Measurements from ENCODE around the gene DUSP5. TPM values are rescaled to one million over a fixed set of nuclear protein-coding genes. Genes with fewer than 3 reads are reported as not detected.
"Not testable (repeated sequence)": the region's sequence is repeated elsewhere in the genome, so short reads cannot be mapped to it uniquely, and the experiment has no call there.

The DUSP5 gene
- total RNA-seq, 1 donor = 64.2 TPM

DNA sequence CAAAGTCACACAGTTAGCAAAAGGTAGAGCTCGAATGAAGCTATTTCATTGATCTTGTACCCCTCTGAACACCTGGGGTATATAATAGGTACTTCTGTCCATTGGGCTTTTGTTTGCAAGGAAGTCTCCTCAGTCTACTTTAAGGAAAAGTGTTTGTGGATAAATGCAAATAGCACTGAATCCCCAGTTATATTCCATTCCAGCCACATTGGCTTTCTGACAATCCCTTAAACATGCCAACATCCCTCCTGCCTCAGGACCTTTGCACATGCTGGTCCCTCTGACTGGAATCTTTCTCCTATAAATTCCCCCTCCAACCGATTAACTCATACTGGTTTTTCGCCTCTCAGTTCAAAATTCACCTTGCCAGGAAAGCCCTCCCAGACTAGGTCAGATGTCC lies 17.1 kb downstream of the DUSP5 start:
- Histone ChIP-seq H3K9me3 (ENCODE audit: low read depth, low read length) (no peaks in the 10 kb centered on the region), H3K4me3 (ENCODE audit: low read length) (no peak overlapping the region), H3K4me1 (ENCODE audit: insufficient read depth, low read length) (no peaks in the 10 kb centered on the region), H3K27me3 (ENCODE audit: insufficient read depth, low read length) (no peaks in the 10 kb centered on the region)

DNA sequence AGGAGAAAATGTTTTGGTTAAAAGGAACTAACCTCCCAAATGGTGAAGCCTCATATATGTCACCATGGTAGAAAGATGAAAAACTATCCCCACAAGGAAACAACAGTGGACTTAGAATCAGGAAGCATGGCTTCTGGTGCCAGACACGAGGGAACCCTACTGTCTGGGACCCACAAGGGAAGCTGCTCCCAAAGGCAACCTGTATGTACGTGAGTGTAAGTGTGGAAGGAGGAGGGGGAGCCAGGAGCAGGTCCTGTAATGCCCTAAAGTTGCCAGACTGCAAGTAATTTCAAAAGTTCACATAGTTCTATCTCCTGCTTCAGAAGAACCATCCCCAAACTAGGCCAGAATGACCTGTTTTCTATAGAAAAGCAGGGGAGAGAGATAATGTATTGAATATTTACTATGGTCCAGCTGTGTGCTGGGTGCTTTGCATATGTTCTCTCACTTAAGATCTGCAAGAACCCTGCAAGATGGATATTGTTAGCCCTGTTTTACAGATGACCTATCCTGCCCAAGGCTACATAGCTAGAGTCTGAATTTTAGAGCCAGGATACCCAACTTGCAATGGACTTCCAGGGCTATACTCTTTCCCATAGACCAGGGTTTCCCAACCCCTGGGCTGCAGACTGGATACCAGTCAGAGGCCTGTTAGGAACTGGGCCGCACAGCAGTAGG lies 19.2 kb downstream of the DUSP5 start:
- Histone ChIP-seq H3K4me3 (ENCODE audit: low read length) (no peak overlapping the region), H3K9me3 (ENCODE audit: low read depth, low read length) (no peaks in the 10 kb centered on the region), H3K27me3 (ENCODE audit: insufficient read depth, low read length) (no peaks in the 10 kb centered on the region), H3K4me1 (ENCODE audit: insufficient read depth, low read length) (no peaks in the 10 kb centered on the region)

DNA sequence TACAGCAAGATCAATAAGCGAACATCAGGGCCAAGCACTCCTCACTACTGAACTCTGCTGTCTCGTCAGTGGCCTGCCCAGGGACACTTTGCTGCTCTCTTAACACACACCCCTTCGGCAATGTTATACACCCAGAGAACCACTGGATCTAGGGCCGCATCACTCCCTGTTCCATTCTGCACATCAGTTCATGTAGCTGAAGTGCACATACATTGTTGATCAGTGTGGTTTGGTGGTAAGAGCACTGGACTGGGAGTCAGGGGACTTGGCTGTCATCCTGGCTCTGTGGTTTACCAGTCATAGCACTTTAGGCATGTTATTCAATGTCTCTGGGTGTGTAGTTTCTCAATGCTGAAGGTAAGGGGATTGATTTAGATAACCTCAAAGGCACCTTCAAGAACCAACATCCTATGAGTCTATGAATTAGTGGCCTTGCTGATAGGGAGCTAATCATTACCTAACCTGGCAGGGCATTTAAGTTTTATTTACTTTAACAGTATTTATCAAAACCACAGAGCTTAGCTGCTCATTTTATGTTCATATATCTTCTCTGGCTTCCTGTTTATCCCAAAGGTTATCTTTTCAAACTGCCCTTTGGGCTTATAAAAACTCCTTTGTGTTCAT lies 24.8 kb downstream of the DUSP5 start:
- H3K4me1 ChIP-seq (ENCODE audit: insufficient read depth, low read length) = peaks cover 4% of the 10 kb centered on the region
- no peaks in the 10 kb centered on the region for H3K27me3 ChIP-seq (ENCODE audit: insufficient read depth, low read length)
- no peak overlapping the region for H3K4me3 ChIP-seq (ENCODE audit: low read length)
- no peaks in the 10 kb centered on the region for H3K9me3 ChIP-seq (ENCODE audit: low read depth, low read length)

DNA sequence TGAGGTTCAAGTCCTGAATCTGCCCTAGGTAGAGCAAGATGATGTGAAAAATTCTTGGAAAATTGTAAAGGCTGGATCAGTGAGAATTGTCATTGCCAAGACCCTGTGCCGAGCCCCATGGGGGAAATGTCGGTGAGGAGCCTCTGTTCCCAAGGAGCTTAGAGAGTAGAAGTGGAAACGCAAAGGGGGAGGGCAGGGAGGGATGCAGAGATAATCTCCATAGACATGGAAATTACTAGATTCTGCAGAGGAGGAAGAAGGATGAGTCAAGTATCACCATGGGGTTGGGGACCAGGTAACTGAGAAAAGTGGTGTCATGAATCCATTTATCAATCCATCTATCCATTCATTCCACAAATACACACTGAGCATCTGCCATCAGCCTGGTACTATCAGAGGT lies 26.0 kb downstream of the DUSP5 start:
- H3K27me3 ChIP-seq (ENCODE audit: insufficient read depth, low read length) = no peaks in the 10 kb centered on the region
- no peaks in the 10 kb centered on the region for H3K9me3 ChIP-seq (ENCODE audit: low read depth, low read length)
- peaks cover 7% of the 10 kb centered on the region for H3K4me1 ChIP-seq (ENCODE audit: insufficient read depth, low read length)
- H3K4me3 ChIP-seq (ENCODE audit: low read length) = no peak overlapping the region

DNA sequence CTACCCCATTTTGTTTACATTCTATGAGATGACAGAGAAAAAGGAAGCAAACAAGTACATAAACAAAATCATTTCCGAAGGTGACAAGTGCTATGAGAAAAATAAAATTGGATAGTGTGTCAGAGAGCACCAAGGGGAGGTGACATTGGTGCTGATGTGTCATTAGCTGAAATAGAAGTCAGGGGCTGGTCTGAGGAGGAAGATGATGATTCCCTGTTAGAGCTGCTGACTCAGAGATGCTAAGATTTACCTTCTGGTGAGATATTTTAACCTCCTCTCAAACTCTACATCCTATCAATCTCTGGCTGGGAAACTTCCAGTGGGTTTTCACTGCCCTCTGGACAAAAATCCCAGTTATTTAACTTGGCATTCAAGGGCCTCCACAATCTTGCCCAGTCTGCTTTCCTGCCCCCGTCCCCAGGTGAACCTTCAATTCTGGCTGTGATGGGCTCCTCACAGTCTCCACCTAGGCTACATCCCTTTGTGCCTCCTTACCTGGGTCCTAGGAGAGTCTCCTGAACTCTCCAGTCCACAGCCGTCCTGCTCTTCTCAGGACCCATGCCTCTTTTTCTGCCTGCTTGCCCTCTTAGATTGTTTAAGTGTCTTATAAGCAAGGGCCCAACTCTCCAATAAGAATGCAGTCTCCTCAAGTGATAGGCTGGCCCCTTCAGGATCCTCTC lies 26.6 kb downstream of the DUSP5 start:
- peaks cover 12% of the 10 kb centered on the region for H3K4me1 ChIP-seq (ENCODE audit: insufficient read depth, low read length)
- no peaks in the 10 kb centered on the region for H3K27me3 ChIP-seq (ENCODE audit: insufficient read depth, low read length)
- no peak overlapping the region for H3K4me3 ChIP-seq (ENCODE audit: low read length)
- H3K9me3 ChIP-seq (ENCODE audit: low read depth, low read length) = no peaks in the 10 kb centered on the region

DNA sequence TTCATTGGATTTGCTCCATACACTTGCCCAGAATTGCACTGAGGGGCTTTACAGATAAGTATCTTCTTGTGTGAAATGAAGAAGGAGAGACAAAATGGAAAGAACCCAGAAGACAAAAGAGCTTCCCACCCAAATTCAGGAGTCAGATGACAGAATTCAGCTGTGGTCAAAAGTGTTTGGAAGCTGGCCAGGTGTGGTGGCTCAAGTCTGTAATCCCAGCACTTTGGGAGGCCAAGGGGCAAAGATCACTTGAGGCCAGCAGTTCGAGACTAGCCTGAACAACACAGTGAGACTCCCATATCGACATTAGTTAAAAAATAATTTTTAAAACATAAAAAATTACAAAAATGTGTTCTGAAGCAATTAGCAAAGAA lies 27.1 kb downstream of the DUSP5 start:
- H3K4me1 ChIP-seq (ENCODE audit: insufficient read depth, low read length) = peaks cover 16% of the 10 kb centered on the region
- H3K9me3 ChIP-seq (ENCODE audit: low read depth, low read length) = no peaks in the 10 kb centered on the region
- H3K4me3 ChIP-seq (ENCODE audit: low read length) = no peak overlapping the region
- H3K27me3 ChIP-seq (ENCODE audit: insufficient read depth, low read length) = no peaks in the 10 kb centered on the region

DNA sequence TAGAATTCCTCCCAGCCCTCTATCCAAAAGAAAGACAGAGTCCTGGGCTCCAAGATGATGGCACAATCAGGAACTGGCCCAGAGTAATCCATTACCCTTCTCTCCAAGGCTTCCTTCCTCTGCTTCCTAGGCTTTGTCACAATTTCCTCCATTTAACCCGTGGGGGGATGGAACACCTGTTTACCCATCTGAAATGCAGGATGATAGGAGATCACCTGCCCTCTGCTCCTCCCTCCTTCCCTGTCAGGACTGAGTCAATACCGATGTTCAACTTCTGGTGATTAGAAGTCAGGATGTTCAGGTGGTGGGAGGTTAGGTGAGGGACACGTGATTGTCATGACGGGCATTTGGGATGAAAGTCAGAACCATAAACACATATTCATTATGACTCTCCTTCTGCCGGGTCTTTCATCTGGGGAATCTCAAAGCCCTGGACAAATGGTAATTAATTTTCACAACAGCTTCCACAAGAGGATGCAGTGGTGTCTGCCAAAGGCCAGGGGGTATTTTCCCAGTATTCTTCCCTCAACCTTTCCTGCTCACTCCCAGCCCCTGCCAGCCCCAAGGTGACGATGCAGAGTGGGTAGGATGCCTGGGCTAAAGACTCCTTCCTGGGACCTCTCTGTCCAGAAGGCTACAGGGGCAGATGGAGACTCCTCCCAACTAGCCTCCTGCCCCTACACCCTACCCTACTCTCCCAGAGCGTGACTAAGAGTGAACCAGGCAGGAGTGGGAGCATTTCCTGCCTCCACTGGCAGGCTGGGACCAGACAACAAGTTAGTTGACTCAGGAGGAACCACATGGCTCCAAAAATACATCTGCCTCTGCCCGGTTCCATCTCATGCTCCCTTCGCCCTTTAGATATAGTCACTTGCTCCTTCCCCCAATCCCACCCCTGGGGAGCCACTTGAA lies 27.9 kb downstream of the DUSP5 start:
- no peak overlapping the region for H3K4me3 ChIP-seq (ENCODE audit: low read length)
- H3K9me3 ChIP-seq (ENCODE audit: low read depth, low read length) = no peaks in the 10 kb centered on the region
- peaks cover 22% of the 10 kb centered on the region for H3K4me1 ChIP-seq (ENCODE audit: insufficient read depth, low read length)
- no peaks in the 10 kb centered on the region for H3K27me3 ChIP-seq (ENCODE audit: insufficient read depth, low read length)

DNA sequence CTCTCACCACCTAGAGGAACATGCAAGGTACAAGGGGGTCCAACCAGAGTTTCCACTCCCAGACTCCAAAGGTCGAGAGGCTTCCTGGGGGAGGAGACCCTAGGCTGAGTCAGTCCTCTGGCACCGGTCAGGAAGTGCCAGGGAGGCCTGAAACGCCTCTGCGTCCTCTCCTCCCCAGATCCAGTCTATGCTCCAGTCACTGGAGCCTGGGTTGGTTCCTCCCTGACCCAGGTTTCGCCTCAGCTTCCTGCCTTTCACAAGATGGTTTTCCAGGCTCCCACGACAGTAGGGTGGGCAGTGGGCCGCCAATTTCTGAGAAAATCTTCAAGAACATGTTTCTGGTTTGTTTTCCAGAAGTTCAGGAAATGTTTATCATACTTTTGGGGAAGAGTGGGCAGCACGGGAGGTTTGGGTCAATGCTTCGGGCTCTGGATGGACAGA lies 30.0 kb downstream of the DUSP5 start:
- no peaks in the 10 kb centered on the region for H3K27me3 ChIP-seq (ENCODE audit: insufficient read depth, low read length)
- H3K9me3 ChIP-seq (ENCODE audit: low read depth, low read length) = no peaks in the 10 kb centered on the region
- H3K4me1 ChIP-seq (ENCODE audit: insufficient read depth, low read length) = peaks cover 19% of the 10 kb centered on the region
- H3K4me3 ChIP-seq (ENCODE audit: low read length) = no peak overlapping the region

DNA sequence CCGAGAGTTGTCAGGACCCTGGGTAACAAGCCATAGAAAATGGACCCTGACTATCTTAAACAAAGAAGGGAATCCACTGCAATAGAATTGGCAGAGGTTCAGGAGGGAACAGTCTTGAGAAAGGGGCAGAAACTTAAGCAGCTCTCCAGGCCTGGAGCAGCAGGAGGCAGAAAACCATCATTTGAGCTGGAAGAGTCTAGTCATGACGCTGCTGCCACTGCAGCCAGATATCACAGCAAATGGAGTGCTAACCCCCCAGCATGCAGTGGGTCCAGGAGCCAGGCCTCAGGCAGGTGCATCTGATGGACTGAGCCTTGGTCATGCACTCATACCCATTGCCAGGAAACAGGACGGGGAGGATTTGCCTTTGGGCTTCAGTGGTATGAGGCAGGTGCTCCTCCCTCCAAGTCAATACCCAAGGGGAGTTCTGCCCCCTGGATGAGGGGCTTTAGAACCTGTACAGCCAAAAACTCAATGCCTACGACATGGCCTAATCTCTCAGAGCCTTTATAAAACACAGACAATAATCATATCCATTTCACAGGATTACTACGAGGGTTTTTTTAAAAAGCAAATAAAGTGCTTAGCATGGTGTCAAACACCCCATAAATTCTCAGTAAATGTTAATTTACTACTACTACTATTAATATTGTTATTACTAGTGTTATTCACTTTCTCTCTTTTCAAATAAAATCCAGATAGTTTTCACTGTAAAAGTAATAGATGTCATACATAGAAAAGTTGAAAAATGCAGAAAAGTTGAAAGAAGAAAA lies 30.7 kb downstream of the DUSP5 start:
- Histone ChIP-seq H3K4me3 (ENCODE audit: low read length) (no peak overlapping the region), H3K27me3 (ENCODE audit: insufficient read depth, low read length) (no peaks in the 10 kb centered on the region), H3K4me1 (ENCODE audit: insufficient read depth, low read length) (peaks cover 19% of the 10 kb centered on the region), H3K9me3 (ENCODE audit: low read depth, low read length) (no peaks in the 10 kb centered on the region)

DNA sequence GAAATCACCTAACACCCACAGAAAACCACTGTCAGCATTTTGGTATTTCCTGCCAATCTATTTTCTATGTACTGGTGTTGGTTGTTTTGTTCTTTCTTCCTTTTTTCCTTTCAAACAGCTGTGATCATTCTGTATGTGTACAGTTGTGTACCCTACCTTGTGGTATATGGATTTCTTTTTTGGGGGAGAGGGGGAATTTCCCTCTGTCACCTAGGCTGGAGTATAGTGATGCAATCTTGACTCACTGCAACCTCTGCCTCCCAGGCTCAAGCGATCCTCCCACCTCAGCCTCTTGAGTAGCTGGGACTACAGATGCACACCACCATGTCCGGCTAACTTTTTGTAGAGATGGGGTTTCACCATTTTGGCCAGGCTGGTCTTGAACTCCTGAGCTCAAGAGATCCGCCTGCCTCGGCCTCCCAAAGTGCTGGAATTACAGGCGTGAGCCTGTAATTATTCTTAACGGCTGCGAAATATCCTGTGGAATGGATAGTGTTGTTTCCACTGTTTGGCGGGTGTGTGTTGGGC lies 31.4 kb downstream of the DUSP5 start:
- not testable (repeated sequence) for H3K4me3 ChIP-seq (ENCODE audit: low read length); H3K9me3 ChIP-seq (ENCODE audit: low read depth, low read length); H3K27me3 ChIP-seq (ENCODE audit: insufficient read depth, low read length)
- peaks cover 19% of the 10 kb centered on the region for H3K4me1 ChIP-seq (ENCODE audit: insufficient read depth, low read length)

DNA sequence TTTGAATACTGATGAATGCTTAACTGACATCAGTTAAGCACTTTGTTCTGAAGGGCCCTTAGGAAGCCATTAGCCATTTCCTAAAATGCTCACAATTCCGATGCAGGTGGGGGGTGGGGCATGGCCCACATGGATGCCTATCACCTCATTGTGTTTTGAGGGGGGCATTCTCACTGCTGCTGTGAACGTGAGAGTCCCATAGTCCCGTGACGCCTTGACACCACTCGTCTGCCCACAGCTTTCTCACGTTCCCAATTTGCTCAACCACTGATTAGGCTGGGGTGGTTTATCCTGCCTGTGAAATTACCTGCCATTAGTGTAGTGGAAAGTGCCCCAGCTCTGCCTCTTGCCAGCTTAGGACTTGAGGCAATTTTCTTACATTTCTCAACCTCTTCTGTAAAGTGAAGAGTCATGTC lies 31.9 kb downstream of the DUSP5 start:
- H3K9me3 ChIP-seq (ENCODE audit: low read depth, low read length) = no peaks in the 10 kb centered on the region
- no peaks in the 10 kb centered on the region for H3K27me3 ChIP-seq (ENCODE audit: insufficient read depth, low read length)
- H3K4me3 ChIP-seq (ENCODE audit: low read length) = no peak overlapping the region
- peaks cover 21% of the 10 kb centered on the region for H3K4me1 ChIP-seq (ENCODE audit: insufficient read depth, low read length)

DNA sequence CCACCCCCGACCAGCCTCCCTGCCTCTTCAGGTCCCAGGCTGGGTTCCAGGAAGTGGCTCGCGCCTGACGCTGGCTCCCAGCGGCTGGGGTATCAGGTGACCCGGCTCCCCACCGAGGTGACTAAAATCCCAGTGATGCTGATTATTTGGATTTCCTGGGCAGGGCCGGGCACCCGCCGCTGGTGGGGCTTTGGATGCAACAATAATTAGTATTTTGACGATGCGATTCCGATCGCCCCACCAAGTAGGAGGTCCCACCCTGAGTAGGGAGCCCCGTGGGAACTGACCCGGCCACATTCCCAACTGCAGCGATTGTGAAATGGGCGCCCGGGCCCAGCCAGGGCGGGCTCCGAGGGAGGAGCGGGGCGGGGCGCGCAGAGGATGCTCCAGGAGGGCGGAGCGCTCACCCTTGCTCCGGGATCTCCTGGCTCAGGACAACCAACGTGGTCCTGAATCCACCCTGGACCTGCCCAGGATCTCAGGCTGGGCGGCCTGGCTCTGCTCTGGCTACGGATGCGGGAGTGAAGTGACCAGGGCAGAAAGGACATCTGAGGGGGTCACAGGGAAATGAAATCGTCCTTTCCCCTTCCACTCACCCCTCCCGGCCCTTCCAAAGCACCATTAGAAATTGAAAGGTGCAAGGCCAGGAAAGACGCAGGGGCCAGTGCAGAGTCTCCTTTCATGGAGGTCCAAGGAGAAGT lies 32.6 kb downstream of the DUSP5 start:
- Histone ChIP-seq H3K4me3 (ENCODE audit: low read length) (no peak overlapping the region), H3K27me3 (ENCODE audit: insufficient read depth, low read length) (no peaks in the 10 kb centered on the region), H3K4me1 (ENCODE audit: insufficient read depth, low read length) (peaks cover 27% of the 10 kb centered on the region), H3K9me3 (ENCODE audit: low read depth, low read length) (no peaks in the 10 kb centered on the region)

DNA sequence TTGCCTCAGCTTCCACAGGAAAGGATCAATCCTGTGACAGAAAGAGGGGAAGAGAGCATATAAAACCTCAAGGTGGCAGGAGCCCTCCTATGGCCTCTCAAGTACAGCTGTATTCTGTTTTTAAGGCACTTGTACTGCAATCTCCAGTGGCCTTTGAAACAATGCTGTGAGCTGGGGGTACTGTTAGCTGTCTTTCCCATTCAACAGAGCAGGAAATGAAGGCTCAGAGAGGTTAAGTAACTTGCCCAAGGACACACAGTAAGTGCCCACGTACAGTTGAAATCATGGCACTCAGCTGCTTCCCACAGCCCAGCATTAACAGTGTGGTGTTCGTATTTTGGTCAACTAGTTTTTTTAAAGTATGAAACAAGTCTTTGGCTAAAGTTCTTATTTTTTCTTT lies 34.0 kb downstream of the DUSP5 start:
- no peak overlapping the region for H3K4me3 ChIP-seq (ENCODE audit: low read length)
- H3K27me3 ChIP-seq (ENCODE audit: insufficient read depth, low read length) = no peaks in the 10 kb centered on the region
- no peaks in the 10 kb centered on the region for H3K9me3 ChIP-seq (ENCODE audit: low read depth, low read length)
- H3K4me1 ChIP-seq (ENCODE audit: insufficient read depth, low read length) = peaks cover 41% of the 10 kb centered on the region

DNA sequence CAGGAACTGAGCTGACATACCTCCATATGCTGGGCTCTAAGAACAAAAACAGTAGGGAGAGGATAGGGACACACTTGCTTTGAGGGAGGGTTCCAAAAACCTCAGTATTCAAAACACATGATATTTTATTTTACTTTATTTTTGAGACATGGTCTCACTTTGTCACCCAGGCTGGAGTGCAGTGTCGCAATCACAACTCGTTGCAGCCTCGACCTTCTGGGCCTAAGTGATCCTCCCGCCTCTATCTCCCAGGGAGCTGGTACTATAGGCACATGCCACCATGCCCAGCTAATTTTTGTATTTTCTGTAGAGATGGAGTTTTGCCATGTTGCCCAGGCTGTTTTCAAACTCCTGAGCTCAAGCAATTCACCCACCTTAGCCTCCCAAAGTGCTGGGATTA lies 34.9 kb downstream of the DUSP5 start:
- H3K27me3 ChIP-seq (ENCODE audit: insufficient read depth, low read length); H3K4me3 ChIP-seq (ENCODE audit: low read length); H3K9me3 ChIP-seq (ENCODE audit: low read depth, low read length): not testable (repeated sequence)
- H3K4me1 ChIP-seq (ENCODE audit: insufficient read depth, low read length) = peaks cover 42% of the 10 kb centered on the region

All from mononuclear cell (primary cell).